DMS53 (cell line): Measurements from ENCODE around the gene PTPN14.

ENCODE experiments used
- DNase-seq: peaks from one replicate; lab custom pipeline; 2025; lab: John Stamatoyannopoulos, UW

PTPN14 gene

DNA sequence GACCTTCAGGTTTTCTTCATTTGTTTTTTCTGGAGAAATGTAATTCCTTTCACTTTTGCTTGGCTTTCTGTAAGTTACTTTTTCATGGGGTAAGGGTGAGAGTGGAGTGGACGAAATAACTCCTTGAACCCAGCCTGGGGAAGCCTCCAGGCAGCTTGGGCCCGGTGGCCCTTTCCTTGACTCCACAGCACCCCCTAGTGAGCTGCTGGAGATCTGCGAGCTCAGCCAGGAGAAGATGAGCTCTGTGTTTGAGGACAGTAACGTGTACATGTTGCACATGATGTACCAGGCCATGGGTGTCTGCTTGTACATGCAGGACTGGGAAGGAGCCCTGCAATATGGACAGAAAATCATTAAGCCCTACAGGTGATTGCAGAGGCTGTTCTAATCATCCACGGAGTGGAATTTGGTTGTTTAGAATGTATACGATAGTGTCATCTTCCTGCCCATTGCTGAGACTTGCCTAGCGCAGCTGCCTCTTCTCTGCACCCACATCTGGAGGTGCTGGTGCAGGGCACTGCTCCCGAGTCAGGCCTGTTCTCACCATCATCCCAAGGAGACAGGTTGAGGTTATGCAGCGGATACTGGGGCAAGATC, 219.5 kb downstream of the PTPN14 start:
- DNase-seq, result peak; percentile 74

DNA sequence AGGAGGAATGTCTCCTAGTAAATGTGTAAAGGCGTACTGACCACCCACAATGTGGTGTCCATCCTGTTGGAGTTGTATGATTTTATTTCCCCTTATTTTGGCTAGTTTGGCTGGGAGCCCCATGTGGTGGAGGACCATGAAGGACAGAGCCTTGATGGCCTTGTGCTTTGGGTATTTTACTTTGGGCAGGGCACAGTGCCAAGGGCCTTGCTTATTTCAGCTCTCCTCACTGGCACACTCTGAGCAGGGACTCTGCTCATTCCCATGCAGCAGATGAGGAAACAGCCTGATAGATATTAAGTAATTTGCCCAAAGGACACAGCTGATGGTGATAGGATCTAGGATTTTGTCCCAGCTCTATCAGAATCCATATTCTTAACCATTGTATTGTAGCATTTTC, 220.2 kb downstream of the PTPN14 start:
- DNase-seq, result no peak

DNA sequence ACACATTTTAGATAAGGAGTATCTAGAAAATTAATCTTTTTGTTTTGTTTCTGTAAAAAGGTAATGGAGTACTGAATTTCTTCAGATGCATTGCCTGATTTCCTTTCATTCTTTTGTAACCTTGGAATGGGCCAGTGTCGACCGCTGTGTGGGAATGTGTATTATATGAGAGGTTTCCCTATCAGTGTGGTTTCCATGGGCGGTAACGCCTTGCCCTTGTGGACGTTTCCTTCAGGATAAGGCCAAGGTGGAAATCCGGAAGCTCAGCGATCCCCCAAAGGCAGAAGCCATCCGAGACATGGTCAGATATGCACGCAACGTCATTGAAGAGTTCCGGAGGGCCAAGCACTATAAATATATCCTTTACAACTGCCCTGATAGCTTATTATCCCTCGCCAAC, 220.7 kb downstream of the PTPN14 start:
- no peak for DNase-seq

DNA sequence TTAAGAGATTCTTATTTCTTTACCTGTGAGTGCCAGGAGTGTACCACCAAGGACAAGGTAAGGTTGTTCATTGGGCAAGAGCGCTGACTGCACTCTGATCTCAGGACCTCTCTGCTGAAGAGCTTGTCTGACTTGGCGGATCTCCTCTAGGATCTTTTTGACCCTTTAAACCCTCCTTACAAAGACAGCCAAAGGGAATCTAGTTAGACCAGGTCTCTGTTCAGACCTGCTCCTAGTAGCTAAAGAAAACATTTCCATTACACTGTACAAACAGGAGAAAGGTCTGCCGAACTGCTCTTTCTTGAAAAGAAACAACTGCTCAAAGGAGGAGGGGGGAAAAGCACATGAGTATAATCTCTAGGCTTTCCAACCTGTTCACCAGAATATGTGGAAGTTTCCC, 221.2 kb downstream of the PTPN14 start:
- no peak for DNase-seq

DNA sequence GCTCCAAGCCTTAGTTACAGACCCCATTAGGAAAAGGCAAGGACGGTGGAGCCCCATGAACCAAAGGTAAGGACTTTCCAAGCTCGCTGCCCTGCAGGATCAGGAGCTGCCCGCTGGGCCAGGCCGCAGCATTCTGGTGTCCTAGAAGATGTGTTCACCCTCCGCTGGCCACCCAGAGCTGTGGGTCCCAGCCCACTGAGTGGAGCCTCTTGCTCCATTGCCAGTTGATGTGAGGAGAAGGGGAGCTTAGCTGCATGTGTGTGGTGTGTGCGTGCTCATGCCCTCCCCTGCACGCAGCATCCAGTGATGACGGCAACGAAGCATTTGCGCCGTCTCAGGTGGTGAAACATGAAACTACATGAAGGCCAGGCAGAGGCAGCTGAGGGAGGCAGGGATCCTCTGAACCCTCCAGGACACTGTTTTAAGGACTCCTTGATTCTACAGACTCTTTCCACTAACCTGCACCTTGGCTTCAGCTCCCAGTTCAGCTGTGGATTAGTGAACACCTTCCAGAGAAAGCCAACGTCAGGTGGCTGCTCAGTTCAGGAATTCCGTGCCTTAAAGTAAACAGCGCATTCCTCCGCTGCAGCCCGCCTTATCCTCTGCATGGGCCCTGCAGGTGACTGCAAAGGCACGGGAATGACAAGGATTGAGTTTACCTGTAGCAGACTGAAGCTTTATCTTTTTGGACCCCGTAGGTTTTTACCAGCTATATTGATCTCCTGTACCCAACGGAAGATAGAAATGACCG, 221.8 kb downstream of the PTPN14 start:
- DNase-seq, result peak; percentile 14

DNA sequence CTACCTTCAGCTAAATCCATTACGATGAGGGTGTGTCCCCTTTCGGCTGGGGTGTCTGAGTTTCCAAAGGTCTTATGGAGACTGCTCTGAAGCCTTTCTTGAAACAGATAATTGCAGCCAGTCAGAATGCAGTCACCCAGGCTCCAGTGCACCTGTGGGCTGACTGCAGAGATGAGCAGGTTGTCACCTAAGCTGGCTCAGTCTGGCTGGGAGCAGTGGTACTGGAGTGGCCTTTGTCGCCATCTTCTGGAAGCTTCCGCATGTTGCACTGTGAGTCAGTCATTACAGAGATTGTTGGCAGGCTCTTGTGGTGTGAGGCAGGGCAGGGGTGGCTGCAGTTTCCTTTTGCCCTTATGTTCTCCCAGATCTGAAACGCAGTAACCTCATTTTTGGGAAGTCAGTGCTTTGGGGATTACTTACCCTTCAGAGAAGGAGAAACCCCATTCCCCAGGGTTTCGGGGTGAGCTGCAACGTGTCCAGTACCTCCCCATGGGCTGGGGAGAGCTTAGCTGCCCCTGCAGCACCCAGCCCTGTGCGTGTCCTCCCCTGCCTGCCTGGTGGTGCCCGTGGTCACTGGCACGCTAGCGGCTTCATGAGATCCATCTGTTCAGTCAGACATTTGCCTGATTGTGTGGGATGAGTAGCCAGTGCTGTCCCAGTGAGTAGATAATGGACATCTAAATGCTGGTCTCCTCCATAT, 222.5 kb downstream of the PTPN14 start:
- DNase-seq, result peak; percentile 95

DNA sequence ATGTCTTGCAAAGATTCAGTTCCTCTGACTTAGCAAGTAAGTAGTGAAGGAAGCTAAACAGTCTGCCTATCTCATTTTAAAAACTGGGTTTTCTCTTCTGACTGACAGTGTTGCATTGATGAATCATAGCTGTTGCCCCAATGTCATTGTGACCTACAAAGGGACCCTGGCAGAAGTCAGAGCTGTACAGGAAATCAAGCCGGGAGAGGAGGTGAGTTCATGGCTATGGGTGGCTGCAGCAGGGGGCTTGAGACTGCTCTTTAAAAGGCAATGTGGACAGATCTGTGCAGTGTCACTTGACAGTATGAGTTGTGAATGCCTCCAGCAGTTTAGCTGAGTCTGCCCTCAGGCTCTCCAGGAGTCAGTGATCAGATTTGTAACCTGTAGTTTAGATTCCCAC, 223.9 kb downstream of the PTPN14 start:
- peak; percentile 22 for DNase-seq

DNA sequence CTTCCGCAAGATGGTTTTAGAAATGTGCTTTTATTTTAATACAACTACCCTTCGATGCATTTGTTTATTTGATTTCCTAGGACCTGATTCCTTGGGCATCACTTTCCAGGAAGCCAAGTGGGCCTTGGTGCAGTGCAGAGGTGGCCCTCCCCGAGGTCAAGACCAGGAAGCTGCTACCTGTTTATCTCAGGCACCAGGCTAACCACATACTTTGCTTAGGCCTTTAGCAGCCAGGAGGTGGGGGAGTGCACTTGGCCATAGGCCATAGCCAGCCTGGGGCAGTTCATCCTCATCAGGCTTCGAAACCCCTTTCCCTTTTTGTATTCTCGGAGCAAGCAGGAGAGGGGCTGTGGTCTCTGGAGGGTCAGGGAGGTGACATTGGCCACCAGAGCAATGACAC, 225.0 kb downstream of the PTPN14 start:
- DNase-seq, result no peak

DNA sequence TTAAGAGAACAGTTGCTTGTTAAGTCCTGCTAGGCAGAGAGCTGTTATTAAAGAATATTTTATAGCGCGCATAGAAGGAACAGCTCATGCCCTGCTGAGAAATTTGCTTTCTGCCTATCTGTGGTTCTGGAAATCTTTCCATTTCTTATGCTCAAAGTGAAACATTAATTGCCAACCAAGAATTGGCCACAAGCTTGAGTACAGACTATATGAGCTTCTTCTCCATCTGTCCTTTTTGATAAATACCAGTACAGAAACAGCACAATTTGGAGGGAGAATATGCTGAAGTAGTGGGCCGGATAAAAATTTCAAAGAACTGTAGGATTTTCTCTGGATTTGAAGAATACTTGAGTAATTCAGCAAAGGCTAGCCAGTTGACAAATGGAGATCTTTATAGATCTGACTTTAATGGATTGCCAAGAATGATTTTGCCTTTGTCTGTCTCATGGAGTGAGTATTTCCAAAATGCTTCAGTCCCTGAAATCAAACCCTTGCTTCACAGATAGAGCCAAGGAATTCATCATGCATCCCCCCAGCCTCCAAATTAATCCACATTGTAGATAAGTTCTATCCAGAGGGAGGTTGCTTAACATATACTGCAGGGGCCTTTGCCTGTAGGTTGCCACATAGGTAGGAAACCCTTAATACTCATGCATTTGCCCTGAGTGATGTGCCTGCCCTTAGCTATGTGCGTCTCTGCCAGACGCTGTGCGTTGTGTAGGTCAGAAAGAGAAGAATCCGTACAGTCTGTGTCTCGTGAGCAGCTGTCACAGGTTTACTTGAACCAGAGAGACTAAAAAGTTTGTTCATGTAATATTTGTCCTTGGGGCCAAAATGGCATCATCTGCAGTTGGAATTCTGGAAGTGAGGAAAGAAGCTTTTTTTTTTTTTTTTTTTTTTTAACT, 226.3 kb downstream of the PTPN14 start:
- no peak for DNase-seq

DNA sequence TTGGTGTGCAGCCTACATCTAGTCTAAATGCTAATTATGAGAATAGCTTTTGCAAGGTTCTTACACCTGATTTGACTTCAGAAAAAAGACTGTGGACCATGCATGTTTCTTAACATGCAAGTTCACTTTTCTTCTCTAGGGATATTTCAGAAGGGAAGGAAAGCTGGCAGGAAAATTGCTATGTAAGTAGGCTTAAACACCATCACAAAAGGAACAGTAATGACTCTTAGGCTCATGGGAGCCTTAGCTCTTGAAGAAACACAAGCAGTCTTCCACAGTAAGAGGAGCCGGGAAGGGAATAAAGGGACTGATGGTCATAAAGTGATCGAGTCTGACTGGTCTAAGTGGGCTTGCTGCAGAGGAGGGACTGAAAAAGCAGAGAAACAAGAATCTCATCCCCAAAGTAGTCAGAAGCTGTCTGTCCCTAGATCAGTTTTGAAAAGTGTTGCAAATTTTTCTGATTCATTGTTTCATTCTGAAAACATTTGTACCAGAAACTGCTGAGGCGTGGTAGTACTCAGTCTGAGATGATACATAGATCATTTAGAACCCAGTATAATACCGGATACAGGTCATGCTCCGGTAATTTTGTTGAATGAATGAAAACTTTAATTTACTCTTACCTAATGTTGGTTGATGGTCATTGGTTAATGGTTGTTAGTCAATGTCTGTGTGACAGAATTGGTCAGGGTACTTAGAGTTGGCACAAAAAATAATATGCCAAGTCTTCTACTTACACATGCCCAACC, 229.5 kb downstream of the PTPN14 start:
- no peak for DNase-seq

DNA sequence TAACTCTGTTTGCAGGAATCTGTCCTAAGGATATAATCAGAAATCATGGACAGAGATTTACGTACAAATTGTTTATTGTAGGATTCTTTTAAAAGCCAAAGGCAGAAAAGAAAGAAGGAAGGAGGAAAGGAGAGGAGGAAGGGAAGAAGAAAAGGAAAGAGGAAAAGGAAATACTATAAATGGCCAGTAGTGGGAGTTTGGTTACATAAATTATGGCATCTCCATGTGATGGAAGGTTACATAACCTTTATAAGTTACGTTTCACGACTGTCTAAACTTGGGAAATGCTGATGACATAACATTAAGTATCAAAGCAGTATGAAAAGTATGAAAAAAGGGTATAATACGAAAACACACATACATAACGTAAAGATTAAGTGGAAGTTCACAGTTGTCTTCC, 231.5 kb downstream of the PTPN14 start:
- DNase-seq, result peak; percentile 12

DNA sequence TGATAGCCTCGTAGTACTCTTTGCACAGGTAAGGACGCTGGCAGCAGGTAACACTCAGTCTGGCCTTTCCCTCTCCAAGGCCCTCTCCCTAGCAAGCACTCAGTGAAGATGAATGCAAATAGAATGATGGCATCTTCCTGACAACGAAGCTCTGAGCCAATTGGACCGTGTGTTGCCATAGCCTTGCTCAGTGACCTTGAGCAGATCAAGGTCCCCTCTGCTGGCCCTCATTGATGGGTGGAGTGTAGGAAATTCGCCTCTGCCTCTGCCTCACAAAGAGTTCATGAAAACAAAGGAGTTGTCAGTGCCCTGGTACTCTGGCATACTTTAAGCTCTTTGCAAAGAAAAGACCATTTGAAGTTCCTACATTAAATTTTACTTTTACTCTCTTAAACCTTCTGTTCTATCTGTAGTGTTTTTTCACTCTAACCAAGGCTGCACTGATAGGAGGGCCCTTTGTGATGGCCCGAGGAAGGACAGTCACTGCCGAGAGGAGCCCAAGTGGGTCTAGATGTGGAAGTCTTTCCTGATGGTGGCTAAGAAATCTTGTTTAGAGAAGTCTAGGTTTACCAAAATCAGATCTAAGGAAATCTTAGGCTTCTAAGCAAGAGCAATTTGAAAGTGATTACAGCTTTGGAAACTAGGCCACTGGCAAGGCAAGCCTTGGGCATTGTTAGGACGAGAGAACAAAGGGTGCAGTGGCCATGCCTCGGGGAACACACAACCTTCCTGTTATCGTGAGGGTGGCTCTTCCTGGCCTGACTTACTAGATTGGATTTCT, 232.3 kb downstream of the PTPN14 start:
- DNase-seq, result no peak

DNA sequence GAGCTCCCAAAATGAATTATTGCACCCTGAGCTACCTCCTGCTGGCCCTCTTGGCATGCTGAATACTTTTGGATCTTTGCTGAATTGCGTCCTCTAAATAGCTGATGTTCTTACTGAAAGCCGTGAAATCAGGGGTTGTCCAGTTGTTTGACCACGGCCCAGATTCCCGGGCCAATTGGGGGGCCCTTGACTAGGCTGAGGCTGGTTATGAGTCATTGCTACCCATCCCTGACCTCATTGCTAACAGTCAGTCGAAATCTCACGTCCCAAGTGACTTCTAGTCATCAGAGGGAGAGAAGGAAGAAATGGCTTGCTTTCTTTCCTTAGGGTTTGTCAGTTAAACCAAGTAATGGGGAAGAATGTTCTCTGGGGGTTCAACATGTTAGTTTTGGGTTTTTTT, 233.0 kb downstream of the PTPN14 start:
- DNase-seq, result no peak

DNA sequence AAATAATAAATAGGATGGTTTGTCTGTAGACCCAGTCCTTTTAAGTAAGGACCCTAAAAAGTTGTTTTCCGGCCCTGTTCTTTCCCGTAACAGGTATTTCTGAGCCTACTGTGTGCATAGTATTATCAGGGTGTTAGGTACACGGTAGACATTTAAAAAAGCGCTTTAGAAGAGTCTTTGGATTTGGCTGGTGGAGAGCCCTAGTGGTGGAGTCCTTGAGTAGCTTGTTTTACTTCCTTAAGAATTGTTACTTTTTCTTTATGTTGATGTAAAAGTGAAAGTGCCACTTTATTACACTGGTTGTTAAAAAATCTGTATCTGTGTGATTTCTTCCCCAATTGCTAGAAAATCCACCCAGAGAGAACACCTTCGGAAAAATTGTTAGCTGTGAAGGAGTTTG, 233.7 kb downstream of the PTPN14 start:
- no peak for DNase-seq

DNA sequence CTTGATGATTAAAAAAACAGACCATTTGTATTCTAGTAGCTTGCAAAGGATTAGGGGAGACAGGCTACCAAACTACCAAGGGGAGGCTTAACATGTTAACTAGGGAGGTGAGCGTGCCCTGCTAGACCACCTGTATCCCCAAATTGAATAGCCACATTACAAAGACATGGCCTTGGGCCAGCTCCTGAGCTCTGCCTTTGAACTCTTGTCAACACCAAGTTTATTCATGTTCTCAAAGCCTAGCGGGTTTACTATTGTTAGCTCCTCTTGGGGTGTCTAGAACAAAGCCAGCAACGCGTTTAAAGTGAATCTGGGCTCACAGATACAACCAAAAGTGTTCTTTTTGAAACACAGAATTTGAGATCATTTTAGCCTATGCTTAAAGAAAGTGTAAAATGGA, 234.1 kb downstream of the PTPN14 start:
- no peak for DNase-seq

DNA sequence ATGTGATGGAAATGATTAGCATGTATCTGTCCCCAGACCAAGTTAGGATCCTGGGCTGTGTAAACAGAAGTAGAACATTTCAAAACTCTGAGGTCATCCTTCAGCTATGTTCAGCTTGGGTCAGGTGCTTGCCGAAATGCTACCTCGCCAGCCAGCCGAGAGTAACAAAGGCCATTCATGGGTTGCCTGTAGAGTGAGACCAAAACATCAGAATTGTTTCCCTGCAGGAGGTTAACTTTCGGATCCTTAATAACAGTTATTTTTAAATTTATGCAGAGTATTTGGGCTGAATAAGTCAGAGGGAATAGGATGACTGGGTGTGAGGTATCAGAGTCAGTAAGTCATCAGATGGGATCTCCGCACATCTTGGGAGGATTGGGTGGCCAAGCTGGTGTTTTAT, 234.8 kb downstream of the PTPN14 start:
- DNase-seq, result no peak

DNA sequence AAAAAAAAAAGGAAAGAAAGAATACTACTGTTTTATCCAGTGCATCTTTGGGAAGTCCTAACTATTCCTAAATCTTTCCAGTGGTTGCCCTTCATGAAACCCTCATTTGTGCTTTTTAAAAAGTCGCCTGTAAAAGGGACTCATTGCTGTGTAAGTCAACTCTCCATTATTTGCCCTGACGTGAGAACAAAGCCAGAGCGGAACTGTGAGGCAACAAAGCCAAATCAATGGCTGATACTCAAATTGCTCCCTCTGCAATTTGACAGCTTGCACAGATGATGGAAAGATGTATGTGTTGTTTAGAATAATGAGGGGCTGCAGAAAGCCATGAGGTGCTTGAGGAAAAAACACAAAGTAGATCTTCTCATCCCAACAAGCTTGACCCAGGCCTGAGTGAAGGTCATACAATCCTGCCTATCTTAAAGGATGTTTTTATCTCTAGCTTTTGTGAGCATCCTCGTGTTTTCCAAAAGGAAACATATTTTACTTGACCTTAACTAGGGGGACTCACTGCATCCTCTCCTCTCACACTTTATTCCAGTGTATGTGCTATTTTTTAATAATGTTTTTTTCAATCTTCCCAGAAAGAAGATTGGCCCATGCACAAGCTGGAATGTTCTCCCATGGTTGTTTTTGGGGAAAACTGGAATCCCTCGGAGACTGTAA, 237.1 kb downstream of the PTPN14 start:
- no peak for DNase-seq

DNA sequence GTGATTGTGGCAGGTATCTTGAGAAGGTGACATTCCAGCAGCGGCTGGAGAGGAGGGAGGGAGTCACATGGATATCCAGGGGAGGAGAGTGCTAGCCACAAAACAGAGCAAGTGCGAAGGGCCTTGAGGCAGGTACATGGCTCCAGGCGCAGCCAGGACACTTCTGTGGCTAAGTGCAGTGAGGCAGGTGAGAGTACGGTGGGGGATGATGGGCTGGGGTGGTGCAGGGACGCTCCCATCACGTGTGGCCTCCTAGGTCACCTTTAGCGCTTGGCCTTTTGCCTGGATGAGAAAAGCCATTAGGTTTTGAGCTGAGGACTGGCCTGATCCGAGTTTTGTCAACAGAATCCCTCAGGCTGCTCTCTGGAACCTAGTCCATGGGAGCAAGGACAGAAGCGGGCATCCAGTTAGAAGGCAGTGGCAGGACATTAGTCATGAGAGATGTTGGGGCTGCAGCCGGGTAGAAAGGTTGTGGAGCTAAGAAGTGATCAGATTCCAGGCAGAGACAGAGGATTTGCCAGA, 238.8 kb downstream of the PTPN14 start:
- DNase-seq, result no peak

DNA sequence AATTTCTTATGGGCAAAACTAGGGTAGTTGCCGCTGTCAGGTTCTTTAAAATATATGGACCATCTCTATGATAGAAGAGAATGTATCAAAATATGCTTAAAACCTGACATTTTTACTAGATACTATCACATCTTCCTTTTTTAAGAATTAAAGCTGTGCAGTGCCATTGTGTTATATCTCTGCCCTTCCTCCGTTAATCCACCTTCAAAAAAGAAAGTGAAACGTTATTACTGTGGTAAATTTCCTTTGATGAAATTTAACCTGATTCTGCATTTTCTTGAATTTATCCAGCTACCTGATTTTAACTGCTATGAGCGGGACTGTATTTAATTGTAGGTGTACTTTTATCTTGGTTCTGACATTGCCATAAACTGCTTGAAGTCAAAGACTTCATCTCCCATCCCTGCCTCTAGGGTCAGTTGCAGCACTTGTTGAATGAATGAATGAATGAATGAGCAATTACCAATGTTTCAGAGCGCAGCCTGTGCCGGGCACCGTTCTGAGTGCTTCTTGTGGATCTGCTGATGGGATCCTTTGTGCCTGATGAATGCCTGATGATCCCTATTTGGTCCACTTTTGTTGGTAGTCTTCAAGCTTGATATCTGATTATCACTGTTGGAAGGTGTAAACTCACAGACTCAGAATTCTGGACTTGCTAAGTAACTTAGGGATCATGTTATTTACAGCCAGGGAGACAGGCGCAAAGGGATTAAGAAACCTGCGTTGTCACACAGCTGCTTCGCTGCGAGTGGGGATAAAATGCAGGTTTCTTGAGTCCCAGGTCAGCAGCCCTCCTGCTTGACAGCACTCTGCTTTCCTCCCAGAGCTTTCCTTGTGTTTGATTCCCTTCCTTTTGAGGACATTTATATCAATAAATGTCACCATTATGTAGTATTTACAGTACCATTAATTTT, 240.4 kb downstream of the PTPN14 start:
- DNase-seq, result no peak
